Measurements from ENCODE around the gene RGS7.

RGS7 gene

GRCh38 chr1:240925273-240925672 is 431.7 kb downstream of the RGS7 start:
- no peak for DNase-seq (ENCODE audit: low spot score)
- no peak for TF ChIP-seq CTCF (conservative IDR thresholded peaks at IDR 0.05; ENCODE audit: low read depth)
- ChIA-PET POLR2A (ENCODE audit: low non-redundant PET) (no interaction called here), CTCF (no interaction called here)
- H3K27ac ChIP-seq: no peak overlapping the region

- no peak for DNase-seq (ENCODE audit: low spot score)
- H3K27ac ChIP-seq: no peak overlapping the region
- no peak for TF ChIP-seq CTCF (conservative IDR thresholded peaks at IDR 0.05; ENCODE audit: low read depth)
- ChIA-PET POLR2A (ENCODE audit: low non-redundant PET) (no interaction called here), CTCF (interaction anchor here (0.6 kb wide), 1 partner anchor 24 kb away, joined by 4 read pairs; no protein-coding TSS in a partner anchor)
Observed at GRCh38 chr1:240917976-240918375, 439.0 kb downstream of the RGS7 start.

GRCh38 chr1:240914506-240914905 is 442.5 kb downstream of the RGS7 start:
- CTCF ChIA-PET: no interaction called here
- H3K27ac ChIP-seq: no peak overlapping the region
- TF ChIP-seq CTCF (conservative IDR thresholded peaks at IDR 0.05; ENCODE audit: low read depth): no peak
- POLR2A ChIA-PET (ENCODE audit: low non-redundant PET): no interaction called here
- no peak for DNase-seq (ENCODE audit: low spot score)

GRCh38 chr1:240912821-240913220 is 444.2 kb downstream of the RGS7 start:
- H3K27ac ChIP-seq: no peak overlapping the region
- ChIA-PET POLR2A (ENCODE audit: low non-redundant PET) (no interaction called here), CTCF (interaction anchor here (0.6 kb wide), 1 partner anchor 56 kb away, joined by 3 read pairs; no protein-coding TSS in a partner anchor)
- TF ChIP-seq CTCF (conservative IDR thresholded peaks at IDR 0.05; ENCODE audit: low read depth): no peak
- DNase-seq (ENCODE audit: low spot score): no peak

GRCh38 chr1:240909701-240910457 is 447.1 kb downstream of the RGS7 start:
- DNase-seq (ENCODE audit: low spot score): no peak
- ChIA-PET CTCF (no interaction called here), POLR2A (ENCODE audit: low non-redundant PET) (no interaction called here)
- H3K27ac ChIP-seq: no peak overlapping the region
- no peak for TF ChIP-seq CTCF (conservative IDR thresholded peaks at IDR 0.05; ENCODE audit: low read depth)

- ChIA-PET CTCF (no interaction called here), POLR2A (ENCODE audit: low non-redundant PET) (no interaction called here)
- TF ChIP-seq CTCF (conservative IDR thresholded peaks at IDR 0.05; ENCODE audit: low read depth): no peak
- no peak overlapping the region for H3K27ac ChIP-seq
- DNase-seq (ENCODE audit: low spot score): no peak
Observed at GRCh38 chr1:240906477-240906876, 450.5 kb downstream of the RGS7 start.
